ENCODE results near the gene MIR17HG.
"Not testable (repeated sequence)": the region's sequence is repeated elsewhere in the genome, so short reads cannot be mapped to it uniquely, and the experiment has no call there.

The MIR17HG gene

DNA sequence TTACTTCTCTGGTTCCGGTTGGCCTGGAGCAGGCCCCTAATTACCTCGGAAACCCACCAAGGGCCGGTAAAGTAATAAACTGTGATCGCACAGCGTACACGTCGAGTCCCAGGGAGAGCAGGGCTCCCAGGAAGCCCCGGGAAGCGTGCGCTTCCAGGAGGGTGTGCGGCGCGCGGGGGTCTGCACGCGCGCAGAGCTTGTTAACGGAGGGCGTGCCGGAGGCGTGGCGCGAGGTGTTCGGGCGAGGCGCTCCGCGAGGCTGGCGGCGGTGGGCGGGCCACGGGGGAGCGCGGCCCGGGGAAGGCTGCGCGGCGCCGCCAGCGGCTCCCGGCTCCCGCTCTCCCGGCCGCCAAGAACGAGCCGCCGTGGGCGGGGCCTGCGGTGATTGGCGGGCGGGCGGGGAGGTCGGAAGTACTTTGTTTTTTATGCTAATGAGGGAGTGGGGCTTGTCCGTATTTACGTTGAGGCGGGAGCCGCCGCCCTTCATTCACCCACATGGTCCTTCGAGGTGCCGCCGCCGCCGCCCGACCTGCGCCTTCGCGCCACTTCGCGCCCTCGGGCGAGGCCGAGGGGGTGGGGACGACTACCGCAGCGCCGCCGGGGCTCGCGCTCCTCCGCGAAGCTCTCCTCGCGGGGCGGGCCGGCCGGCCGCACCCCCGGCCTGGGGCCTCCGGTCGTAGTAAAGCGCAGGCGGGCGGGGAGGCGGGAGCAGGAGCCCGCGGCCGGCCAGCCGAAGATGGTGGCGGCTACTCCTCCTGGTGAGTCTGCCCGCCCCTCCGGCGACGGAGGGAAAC, at the start of gene MIR17HG:
MIR17HG (plus strand) TSS at position 486 of the 794 bp plus-strand sequence.
- peak; percentile 80 for DNase-seq (ENCODE audit: low read depth)

DNA sequence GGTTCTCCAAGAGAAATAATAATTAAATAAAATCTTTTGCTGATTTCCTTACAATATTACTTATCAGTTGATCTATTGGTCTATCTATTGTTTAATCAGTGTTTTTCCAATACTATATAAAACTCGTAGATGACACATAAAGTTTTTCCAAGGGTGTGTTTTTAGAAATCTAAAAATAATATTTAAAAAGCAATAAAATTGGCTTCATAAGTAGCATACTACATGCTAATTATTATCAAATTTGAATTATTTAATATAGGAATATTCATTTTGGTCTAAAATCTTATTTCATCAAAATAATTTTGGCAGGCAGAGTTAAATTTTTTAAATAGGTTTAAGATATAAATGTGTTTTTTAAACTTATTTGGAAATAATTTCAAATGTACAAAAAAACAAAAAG, 49.4 kb upstream of the MIR17HG start:
- no peak for DNase-seq (ENCODE audit: low read depth)

DNA sequence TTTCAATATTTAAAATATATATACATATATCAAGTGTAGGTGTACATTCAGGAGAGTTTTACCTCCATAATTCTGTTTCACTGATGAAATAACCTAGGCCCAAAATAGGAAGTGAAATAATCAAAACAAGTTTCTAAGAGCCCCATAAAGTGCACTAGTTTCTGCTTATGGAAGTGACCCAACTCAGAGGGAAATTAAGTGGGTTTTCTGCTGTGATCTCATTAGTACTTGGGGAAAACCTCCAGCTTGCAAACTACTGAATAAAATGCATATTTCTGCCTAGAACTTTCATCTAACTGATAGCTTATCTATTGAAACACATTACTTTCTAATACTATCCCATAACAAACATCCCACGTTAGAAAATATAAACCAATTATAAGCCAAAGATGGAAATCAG, 45.4 kb upstream of the MIR17HG start:
- DNase-seq (ENCODE audit: low read depth) = no peak

DNA sequence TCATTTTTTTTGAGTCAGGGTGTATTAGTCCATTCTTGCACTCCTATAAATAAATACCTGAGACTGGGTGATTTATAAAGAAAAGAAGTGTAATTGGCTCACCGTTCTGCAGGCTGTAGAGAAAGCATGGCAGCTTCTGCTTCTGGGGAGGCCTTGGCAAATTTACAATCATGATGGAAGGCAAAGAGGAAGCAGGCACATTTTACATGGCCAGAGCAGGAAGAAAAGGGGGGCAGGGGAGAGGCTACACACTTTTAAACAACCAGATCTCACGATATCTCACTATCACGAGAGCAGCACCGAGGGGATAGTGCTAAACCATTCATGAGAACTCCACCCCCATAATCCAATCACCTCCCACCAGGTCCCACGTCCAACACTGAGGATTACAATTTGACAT, 44.5 kb upstream of the MIR17HG start:
- no peak for DNase-seq (ENCODE audit: low read depth)

DNA sequence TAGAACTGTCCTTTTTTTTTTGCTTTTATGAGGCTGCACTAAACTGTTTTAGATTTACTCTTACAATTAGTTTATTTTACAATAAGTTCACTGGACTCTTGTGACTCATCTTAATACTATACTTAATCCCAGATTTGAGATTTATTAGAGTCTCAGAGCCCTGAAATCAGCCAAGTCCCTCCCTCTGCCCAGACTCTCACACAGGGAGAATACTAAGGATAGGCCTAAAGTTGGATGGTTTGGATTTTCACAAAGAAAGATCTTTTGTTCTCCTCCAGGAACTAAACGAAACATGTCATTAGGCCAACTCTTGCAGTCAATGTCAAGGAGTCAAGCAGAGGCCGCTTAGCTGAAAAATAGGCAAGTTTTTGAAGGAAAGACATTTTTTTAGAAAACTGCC, 42.7 kb upstream of the MIR17HG start:
- DNase-seq (ENCODE audit: low read depth) = no peak

DNA sequence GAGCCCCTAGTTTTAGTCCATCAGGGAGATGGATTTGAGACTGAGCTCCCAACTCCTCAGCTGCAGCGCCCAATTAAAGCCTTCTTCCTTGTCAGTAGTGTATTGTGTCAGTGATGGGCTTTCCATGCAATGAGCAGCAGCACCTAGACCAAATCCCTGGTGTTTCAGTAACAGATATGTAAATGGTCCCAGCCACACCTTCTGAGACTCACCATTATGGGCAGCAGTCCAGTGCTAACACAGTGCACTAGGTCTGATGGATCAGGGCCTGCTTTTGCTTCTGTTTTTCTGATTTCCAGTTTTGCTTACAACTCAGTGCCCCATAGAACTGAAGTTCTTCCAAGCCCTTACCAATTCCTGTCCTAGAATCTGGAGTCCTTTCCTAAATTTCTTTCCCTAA, 41.8 kb upstream of the MIR17HG start:
- DNase-seq (ENCODE audit: low read depth) = no peak

DNA sequence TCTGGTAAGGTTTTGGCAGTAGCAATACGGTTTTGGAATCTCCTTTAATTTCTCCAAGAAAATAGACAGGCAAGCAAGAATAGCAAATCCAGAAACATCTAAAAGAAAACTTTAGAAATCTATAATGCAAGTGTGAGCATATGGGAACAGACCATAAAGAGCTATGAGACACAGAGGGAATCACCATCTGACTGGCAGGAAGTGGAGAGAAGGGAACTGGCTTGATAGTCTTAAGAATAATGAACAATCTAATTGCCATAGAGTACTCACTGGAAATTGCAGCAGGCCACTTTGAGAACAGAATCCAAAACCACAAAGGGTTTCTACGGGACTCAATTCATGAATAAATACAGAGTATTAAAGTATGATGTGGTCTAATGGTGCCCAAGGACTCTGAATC, 39.6 kb upstream of the MIR17HG start:
- DNase-seq (ENCODE audit: low read depth) = no peak

DNA sequence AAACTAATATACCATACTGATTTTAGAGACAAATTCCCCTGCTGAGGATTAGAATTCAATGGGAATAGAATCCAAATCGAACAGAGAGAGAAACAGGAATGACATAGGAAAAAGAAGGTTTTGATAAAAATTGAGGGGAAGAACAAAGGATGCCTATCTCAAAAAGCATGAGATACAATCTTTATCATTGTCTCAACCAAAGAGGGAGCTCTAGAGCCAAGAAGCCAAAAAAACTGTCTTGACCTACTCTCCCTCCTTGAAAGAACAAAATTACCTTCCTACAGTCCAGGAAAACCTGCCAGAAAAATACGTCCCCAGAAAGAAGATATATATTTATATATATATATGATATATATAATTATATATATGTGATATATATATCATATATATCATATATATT, 39.2 kb upstream of the MIR17HG start:
- no peak for DNase-seq (ENCODE audit: low read depth)

DNA sequence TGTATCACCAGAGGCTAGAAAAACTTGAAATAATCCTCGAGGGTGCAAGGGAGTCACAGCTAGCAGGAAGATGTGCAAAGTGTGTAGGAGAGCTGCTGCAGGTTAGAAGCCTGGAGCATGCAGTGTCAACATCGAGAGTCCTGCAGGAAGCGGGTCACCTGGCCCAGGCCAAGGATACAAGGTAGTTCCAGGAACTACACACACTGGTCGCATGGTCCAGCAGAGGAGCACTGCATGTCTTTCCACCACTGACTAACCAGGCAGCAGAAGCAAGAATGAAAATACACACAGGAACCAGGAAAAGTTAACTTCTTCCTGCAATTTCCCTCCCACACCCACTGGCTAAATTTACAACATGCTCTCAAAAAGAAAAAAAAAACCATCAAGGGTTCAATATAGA, 36.0 kb upstream of the MIR17HG start:
- no peak for DNase-seq (ENCODE audit: low read depth)

DNA sequence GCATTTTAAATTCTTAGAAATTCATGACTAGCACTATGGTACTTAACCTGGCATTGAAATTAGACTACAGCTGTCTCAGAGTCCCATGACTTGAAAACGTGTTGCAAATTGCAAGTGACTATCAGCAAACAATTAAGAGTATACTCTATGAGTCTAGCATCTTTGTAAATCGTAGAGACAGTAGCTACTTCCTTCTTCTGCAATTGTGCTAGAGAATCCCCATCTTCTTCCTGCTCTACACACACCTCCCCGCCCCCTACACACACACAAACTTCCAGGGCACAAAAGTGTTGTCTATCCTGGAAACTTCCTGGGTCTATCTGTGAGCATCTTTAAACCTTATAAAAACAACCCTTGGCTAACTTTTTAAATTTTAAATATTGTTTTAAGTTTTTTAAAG, 35.2 kb upstream of the MIR17HG start:
- DNase-seq (ENCODE audit: low read depth) = no peak

DNA sequence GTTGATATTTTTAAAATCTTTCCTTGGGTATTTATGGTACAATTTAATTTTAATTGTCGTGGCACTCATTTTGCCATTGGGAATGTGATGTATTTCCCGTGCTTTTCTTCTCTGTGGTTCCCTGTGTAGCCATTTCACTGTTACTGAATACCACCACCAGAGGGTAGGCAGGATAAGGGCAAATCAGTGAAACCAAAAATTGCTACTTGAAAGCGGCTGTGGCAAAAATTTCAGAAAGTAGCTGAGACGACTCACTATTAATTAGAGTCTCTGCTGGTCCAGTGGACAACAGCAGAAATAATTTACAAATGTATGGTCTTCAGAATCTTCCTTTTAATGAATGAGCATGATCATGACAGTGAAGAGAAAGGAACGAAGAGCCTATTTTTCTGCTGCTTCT, 34.4 kb upstream of the MIR17HG start:
- DNase-seq (ENCODE audit: low read depth) = no peak

DNA sequence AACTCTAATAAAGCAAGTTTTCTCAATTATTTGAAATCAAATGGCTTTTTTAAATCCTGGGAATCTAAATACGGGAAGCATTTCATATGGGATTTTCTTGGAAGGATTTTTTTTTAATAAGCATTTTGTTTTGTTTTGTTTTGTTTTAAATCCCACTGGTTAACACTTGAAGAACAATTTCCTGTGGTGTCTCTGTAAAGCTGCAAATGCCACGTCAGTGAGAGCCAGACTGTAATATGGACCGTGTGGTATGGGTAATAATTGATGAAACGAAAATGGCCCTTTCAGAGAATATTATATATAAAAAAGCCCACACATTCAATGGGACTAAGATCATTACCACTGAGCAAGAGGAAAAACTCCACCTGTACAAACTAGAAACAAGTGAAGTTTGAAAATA, 33.9 kb upstream of the MIR17HG start:
- DNase-seq (ENCODE audit: low read depth) = no peak

DNA sequence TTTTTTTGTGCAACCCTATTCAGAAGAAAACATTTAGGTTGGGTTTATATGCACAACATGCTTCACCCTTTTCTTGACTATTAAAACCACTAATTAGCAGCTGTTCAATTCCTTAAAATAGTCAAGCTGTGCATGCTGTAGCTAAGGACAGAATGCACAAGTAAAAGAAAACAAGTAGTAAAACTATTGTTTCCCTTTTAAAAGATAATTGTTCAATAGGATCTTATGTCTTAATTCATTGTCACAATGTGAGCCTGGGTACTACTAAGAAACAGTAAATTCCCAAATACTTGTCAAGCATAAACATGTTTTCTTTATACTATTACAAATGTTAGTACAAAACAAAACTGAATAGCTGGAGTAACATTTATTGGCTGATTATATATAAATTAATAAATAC, 32.6 kb upstream of the MIR17HG start:
- DNase-seq (ENCODE audit: low read depth) = no peak

DNA sequence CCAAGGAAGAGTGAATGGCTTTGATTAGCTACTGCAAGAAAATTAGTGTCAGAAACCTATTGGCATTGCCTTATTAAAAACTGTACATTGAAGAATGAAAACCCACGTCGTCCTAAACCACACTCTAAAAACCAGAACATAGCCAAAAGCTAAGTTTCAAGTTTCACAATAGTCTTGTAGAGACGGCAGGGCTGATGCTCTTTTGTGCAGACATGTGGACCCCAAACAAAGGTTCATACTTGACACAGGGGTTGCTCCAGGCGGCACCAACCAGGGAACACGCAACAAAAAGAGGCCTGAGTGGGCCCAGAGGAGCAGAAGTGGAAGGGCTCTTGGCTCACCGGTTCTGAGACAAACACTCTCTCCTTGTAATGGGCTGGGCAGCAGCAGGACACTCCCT, 28.6 kb upstream of the MIR17HG start:
- DNase-seq (ENCODE audit: low read depth) = no peak

DNA sequence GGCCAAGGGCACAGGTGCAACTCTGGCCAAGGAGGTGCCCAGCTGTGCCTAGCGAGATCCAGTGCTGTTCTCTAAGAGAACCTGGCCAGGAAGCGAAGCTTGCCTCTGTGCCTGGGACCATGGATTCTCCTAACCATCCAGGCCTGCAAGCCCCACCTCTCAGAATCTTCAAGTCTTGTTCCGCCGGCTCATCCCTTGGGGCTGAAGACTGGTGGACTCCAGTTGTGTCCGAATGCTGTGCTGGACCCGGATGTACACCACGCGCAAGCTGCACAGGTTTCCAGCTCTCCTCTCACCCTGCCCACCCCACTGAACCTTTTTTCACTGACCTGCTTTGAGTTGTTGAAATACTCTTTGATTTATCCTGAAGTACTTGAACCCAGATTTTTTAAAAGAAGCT, 27.5 kb upstream of the MIR17HG start:
- no peak for DNase-seq (ENCODE audit: low read depth)

DNA sequence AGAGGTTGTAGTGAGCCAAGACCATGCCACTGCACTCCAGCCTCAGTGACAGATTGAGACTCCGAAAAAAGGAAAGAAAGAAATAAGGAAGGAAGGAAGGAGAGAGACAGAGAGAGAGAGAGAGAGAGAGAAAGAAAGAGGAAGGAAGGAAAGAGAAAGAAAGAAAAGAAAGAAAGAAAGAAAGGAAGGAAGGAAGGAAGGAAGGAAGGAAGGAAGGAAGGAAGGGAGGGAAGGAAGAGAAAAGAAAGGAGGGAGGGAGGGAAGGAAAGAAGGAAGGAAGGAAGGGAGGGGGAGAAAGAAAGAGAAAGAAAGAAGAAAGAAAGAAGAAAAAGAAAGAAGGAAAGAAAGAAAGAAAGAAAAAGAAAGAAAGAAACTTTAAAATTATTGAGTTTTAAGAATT, 26.5 kb upstream of the MIR17HG start:
- DNase-seq (ENCODE audit: low read depth) = not testable (repeated sequence)

DNA sequence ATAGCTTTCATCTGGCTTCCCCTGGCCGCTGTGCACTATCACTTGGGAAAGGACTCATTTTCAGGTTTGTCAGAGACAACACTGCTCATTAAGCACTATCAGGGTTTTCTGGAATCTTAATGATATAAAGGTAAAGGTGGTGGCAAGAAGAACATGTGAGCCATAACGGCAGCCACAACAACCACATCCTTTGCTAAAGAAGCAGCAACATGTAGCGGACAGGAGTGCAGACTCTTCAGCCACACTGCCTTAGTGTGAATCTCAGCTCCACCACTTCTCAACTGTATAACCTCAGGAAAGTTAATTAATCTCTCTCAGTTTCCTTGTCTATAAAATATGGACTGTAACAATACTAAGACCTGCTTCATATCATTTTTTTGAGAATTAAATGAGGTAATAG, 24.1 kb upstream of the MIR17HG start:
- no peak for DNase-seq (ENCODE audit: low read depth)

DNA sequence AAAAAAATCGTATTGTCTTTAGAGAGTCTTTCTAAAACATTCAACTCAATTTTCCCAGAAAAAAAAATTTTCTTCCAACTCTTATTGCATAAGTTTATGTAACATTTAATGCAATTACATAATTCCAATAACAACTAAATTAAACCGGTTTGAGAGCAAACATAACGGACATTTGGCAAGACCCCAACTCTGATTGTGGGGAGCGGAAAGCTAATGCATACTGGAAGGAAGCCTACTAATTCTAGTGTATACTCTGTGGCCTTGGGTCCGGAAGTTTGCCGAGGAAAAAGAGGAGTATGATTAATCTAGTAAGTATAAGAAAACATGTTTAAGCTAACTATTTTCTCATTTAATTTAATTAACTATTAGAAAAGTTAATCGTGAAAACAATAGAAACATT, 21.3 kb upstream of the MIR17HG start:
- no peak for DNase-seq (ENCODE audit: low read depth)

DNA sequence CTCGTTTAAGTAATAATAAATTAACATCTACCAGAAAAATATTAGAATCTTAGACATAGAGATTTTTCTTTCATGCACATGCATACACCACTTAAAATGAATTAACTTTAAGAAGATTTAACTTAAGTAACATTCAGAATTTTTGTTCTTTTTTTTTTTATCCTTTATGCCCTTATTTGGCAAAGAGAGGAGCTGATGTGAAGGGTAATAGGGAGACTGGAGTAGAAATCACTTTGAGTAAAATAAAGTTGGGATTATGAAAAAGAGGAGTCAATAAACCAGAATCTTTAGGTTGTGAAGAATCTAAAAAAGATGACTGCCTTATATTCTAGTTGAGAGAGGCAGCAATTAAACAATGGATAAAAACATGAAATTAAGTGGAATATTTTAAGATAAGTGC, 18.8 kb upstream of the MIR17HG start:
- DNase-seq (ENCODE audit: low read depth) = no peak

DNA sequence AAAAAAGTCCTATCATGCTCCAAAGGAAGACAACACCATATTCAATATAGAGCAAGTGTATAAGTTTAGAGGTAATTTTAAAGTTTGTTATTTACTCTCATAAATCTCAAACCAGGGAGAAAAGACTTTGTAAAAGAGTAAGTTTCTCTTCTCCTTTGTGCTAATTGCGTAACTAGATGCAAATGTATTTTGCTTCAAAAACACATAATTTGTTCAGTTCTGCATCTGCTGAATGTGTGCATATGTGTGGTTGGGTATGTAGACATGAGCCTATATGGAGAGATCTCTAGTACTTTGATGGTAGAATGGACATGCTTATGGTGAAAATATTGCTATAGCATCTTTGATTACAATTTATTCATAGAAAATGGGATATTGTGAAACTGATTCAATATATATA, 17.8 kb upstream of the MIR17HG start:
- no peak for DNase-seq (ENCODE audit: low read depth)

DNA sequence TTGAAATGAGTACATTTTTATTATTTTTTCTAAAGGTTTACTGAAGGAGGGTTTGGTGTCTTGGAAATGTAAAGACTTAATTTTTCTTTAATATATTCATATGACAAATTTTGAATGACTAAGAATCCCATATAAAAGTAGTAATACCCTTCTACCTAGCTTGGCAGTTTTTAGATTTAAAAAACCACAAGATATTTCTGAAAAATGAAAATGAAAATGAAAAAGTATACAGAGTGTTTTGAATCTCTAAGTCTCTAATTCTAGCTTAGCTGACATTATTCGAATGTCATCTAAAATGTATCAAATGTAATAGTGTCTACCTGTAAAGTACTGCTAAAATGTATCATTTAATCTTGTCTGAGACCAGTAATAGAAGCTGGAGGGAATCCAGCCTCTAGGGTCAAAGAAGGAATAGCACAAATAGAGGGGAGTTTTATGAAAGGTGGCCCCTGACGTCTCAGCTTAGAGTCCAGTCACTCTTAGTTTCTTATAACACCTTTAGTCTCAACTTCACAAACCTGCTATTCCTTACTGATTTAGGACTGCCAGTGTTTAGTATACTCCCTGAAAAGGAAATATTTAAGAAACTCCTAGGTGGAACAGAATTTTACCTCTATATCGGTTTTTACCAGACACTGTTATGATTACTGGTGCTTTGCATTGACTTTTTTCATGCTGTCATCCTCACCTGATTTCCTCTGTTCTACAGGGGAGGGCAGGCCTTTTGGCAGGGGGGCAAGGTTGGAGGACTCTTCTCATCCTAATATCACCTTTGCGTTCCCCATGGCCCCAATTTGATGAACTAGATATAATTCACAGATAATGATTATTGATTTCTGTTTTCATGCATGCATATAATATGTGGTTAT, 16.2 kb upstream of the MIR17HG start:
- no peak for DNase-seq (ENCODE audit: low read depth)

DNA sequence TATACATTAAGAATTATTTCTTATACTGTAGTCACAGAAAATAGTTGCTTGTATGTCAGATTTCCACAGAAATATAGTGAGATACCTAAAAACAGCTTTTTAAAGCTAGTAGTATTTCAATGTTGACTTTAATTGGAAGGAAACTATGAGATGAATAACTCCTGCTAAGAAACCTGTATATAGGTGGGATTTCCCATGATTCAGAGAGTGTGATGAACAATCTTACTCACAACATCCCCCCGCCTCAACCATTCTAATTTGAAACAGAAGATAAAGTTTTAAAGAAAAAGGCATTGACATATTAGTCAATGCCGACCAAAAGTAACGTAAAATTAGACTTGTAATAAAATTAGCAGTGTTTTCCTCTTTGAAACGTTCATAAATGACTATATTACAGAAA, 1.4 kb upstream of the MIR17HG start:
- DNase-seq (ENCODE audit: low read depth) = no peak

DNA sequence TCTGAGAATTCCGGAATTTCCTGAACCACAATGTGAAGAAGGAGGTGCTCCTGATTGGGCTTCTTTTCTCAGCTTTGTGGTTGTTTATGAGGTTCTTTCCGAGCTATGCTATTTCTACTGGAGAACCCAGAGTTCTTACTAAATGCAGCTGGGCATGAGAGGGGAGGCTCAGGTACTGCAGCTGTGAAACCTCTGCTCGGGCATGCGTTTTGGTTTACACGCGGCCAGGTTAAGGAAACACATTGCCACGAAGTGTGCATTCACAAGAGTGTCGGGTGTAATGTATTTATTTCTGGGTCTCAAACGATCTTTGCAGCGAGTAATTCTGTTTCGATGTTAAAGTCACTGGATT, 661 bp upstream of the MIR17HG start:
- DNase-seq (ENCODE audit: low read depth) = no peak
